HepG2 (cell line): ENCODE results near the gene ZSWIM8.

ENCODE experiments used
- ARNTL ChIP-seq: sonication (generic); formaldehyde crosslinking; IDR thresholded peaks from 2 replicates; pipeline ENCODE4 v1.4.0; 2020; ENCODE audit warnings: mild to moderate bottlenecking, missing genetic modification reagents
- CBX5 ChIP-seq: sonication (generic); formaldehyde crosslinking; IDR thresholded peaks from 2 replicates; pipeline ENCODE4 v1.4.0; 2020; ENCODE audit warnings: missing genetic modification reagents, borderline replicate concordance
- NR2C2 ChIP-seq: sonication (generic); formaldehyde crosslinking; IDR thresholded peaks from 2 replicates; pipeline ENCODE4 v1.4.0; 2020; ENCODE audit warnings: missing genetic modification reagents, mild to moderate bottlenecking, moderate library complexity, borderline replicate concordance
- POLR2A ChIP-seq, 2 experiments: IDR thresholded peaks; 2 replicates each; pipeline ENCODE4 v1.6.1; 2011; ENCODE audit warnings: low read depth in 2 of 2, low read length in 2 of 2, mild to moderate bottlenecking in 1 of 2, moderate library complexity in 1 of 2; ENCODE audit not compliant: insufficient read depth in 1 of 2
- POLR2AphosphoS5 ChIP-seq: IDR thresholded peaks from 2 replicates; pipeline ENCODE4 v1.6.1; 2012; ENCODE audit warnings: low read depth, low read length
- ZNF232 ChIP-seq: sonication (generic); formaldehyde crosslinking; IDR thresholded peaks from 2 replicates; pipeline ENCODE4 v1.4.0; 2020; ENCODE audit warnings: missing genetic modification reagents, borderline replicate concordance
- ZNF263 ChIP-seq: sonication (generic); formaldehyde crosslinking; IDR thresholded peaks from 2 replicates; pipeline ENCODE4 v1.4.0; 2020; ENCODE audit warnings: missing genetic modification reagents
- TF ChIP-seq, protein P1 (sequence below): sonication (generic); formaldehyde crosslinking; IDR thresholded peaks from 2 replicates; pipeline ENCODE4 v1.8.0; 2022; ENCODE audit warnings: missing genetic modification reagents, mild to moderate bottlenecking, borderline replicate concordance

- TF ChIP-seq ARNTL (CRISPR knock-in tag) (no peak), ZNF263 (CRISPR knock-in tag) (no peak), POLR2AphosphoS5 (no peak), CBX5 (no peak), ZNF232 (CRISPR knock-in tag) (no peak), POLR2A (IDR thresholded peaks at IDR 0.05; ENCODE audit: insufficient read depth in 1 of 2, low read depth in 2 of 2, low read length in 2 of 2) (no peak), NR2C2 (no peak)
- TF ChIP-seq, protein P1, sequence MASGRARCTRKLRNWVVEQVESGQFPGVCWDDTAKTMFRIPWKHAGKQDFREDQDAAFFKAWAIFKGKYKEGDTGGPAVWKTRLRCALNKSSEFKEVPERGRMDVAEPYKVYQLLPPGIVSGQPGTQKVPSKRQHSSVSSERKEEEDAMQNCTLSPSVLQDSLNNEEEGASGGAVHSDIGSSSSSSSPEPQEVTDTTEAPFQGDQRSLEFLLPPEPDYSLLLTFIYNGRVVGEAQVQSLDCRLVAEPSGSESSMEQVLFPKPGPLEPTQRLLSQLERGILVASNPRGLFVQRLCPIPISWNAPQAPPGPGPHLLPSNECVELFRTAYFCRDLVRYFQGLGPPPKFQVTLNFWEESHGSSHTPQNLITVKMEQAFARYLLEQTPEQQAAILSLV (CRISPR knock-in tag), result no peak
These were observed 38.0 kb downstream of the ZSWIM8 start for GRCh38 chr10:73823391-73823790.
